ENCODE data around the gene MYH7.

The MYH7 gene

DNA sequence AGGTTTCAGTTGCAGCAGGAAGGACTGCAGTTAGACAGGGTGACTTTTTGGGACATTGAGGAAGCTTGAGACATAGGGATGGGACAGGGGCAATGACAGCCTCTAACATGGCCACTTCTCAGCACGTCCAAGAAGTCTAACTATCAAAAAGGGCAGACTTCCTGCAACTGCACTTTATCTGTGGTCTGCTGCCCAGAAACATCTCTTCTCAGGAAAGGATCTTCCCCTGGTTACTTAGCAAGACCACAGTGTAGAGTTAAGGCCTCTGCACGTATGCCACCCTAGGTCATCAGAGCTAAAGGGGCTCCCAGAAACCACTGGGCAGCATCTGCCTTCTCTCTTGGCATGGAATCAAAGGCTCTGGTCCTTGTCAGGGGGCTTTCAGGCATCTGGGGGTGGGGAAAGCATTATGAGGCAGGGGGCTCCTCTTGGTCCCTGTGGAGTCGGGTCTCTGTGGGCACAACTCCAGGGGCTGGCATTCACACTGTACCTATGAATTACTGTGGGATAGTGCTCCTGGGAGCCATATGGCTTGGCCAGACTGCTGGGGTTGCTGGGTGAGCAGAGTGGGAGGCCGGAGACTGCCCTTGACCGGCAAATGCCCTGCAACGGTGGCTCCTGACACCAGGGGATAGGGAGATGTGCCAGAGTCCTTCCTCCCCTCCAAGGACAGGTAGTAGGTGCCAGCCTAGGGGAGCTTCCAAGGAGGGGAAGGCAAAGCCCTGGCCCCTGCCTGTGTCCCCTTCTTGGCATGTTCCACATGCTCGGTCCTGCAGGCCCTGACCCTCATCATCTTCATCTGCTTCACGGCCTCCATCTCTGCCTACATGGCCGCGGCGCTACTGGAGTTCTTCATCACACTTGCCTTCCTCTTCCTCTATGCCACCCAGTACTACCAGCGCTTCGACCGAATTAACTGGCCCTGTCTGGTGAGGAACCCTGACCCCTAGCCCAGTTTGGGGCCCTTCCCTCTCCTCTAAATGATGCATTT, 57.6 kb downstream of the MYH7 start:
- H3K4me3 ChIP-seq (ENCODE audit: low read depth, low read length): no peak overlapping the region
- DNase-seq (ENCODE audit: low read depth): no peak
- TF ChIP-seq, protein P1, sequence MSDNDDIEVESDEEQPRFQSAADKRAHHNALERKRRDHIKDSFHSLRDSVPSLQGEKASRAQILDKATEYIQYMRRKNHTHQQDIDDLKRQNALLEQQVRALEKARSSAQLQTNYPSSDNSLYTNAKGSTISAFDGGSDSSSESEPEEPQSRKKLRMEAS (IDR thresholded peaks at IDR 0.05; ENCODE audit: low read depth, low read length): no peak
- TF ChIP-seq, protein P2, sequence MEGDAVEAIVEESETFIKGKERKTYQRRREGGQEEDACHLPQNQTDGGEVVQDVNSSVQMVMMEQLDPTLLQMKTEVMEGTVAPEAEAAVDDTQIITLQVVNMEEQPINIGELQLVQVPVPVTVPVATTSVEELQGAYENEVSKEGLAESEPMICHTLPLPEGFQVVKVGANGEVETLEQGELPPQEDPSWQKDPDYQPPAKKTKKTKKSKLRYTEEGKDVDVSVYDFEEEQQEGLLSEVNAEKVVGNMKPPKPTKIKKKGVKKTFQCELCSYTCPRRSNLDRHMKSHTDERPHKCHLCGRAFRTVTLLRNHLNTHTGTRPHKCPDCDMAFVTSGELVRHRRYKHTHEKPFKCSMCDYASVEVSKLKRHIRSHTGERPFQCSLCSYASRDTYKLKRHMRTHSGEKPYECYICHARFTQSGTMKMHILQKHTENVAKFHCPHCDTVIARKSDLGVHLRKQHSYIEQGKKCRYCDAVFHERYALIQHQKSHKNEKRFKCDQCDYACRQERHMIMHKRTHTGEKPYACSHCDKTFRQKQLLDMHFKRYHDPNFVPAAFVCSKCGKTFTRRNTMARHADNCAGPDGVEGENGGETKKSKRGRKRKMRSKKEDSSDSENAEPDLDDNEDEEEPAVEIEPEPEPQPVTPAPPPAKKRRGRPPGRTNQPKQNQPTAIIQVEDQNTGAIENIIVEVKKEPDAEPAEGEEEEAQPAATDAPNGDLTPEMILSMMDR (IDR thresholded peaks at IDR 0.05; ENCODE audit: low read depth, low read length): no peak
- TF ChIP-seq POLR2A (IDR thresholded peaks at IDR 0.05; ENCODE audit: extremely low read depth, insufficient read length) (no peak), MYC (IDR thresholded peaks at IDR 0.05; ENCODE audit: low read depth, low read length) (no peak)

DNA sequence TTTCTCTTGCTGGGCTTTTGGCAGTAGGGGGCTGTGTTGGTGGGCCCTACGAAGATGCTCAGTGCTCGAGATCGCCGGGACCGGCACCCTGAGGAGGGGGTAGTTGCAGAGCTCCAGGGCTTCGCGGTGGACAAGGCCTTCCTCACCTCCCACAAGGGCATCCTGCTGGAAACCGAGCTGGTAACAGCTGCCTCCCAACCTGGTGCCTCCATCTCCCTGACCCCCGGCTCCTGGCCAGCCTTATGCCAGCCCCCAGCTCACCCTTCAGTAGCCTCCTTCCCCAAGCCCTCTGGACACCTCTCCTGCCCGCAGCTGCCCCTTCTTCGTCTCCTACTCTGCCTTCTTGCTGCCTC, 58.3 kb downstream of the MYH7 start:
- no peak for DNase-seq (ENCODE audit: low read depth)
- no peak overlapping the region for H3K4me3 ChIP-seq (ENCODE audit: low read depth, low read length)
- TF ChIP-seq, protein P2 (IDR thresholded peaks at IDR 0.05; ENCODE audit: low read depth, low read length): no peak
- TF ChIP-seq POLR2A (IDR thresholded peaks at IDR 0.05; ENCODE audit: extremely low read depth, insufficient read length): no peak
- TF ChIP-seq, protein P1 (IDR thresholded peaks at IDR 0.05; ENCODE audit: low read depth, low read length): no peak
- TF ChIP-seq MYC (IDR thresholded peaks at IDR 0.05; ENCODE audit: low read depth, low read length): no peak

DNA sequence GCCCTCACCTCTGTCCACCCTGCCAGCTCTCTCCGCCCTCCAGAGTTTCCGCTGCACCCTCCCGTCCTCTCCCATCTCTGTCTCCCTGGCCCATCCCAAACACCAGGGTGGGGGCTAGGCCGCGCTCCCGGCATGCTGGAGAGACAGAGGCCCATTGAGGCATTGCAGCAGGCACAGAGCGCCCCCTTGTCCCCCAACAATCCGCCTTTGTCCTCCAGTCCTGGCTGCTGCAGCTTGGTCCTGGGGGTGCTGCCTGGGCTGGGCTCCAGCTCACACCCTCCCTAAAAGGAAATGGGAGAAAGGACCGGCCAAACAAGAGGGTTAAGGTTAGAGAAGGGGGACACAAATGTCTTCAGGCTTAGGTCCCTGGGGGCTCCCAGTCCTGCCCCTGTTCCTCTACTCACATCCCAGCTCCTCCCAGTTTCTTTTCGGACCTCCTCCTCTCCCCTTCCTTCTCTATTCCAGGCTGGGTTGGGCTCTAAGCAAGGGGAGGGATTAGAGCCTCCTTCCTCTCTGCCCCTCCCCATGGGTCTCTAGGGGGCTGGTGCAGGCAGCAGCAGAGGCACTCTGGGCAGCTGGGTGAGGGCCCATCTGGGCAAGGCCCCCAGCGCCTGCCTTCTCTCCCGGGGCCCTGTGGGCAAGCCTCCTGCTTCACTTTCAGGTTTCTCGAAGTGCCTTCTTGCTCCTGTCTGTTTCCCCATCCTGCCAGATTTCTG, 58.8 kb downstream of the MYH7 start, which contains the start of gene CMTM5:
CMTM5 (plus strand) TSS at position 565 of the 716 bp plus-strand sequence. CDS start 206 bp downstream, outside the sequence.
- peak; percentile 14 for DNase-seq (ENCODE audit: low read depth)
- no peak within 1 kb of the TSS for H3K4me3 ChIP-seq (ENCODE audit: low read depth, low read length)
- TF ChIP-seq, protein P2 (IDR thresholded peaks at IDR 0.05; ENCODE audit: low read depth, low read length): no peak
- TF ChIP-seq MYC (IDR thresholded peaks at IDR 0.05; ENCODE audit: low read depth, low read length) (no peak), POLR2A (IDR thresholded peaks at IDR 0.05; ENCODE audit: extremely low read depth, insufficient read length) (no peak)
- TF ChIP-seq, protein P1 (IDR thresholded peaks at IDR 0.05; ENCODE audit: low read depth, low read length): no peak

DNA sequence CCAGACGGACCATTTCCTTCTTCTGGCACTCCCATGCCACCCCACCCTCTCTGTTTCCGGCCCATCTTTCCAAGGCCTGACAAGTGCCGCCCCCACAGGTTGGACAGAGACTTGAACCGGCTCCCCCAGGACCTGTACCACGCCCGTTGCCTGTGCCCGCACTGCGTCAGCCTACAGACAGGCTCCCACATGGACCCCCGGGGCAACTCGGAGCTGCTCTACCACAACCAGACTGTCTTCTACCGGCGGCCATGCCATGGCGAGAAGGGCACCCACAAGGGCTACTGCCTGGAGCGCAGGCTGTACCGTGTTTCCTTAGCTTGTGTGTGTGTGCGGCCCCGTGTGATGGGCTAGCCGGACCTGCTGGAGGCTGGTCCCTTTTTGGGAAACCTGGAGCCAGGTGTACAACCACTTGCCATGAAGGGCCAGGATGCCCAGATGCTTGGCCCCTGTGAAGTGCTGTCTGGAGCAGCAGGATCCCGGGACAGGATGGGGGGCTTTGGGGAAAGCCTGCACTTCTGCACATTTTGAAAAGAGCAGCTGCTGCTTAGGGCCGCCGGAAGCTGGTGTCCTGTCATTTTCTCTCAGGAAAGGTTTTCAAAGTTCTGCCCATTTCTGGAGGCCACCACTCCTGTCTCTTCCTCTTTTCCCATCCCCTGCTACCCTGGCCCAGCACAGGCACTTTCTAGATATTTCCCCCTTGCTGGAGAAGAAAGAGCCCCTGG, 59.8 kb downstream of the MYH7 start:
- TF ChIP-seq, protein P2 (IDR thresholded peaks at IDR 0.05; ENCODE audit: low read depth, low read length): no peak
- TF ChIP-seq POLR2A (IDR thresholded peaks at IDR 0.05; ENCODE audit: extremely low read depth, insufficient read length): no peak
- no peak for TF ChIP-seq MYC (IDR thresholded peaks at IDR 0.05; ENCODE audit: low read depth, low read length)
- TF ChIP-seq, protein P1 (IDR thresholded peaks at IDR 0.05; ENCODE audit: low read depth, low read length): no peak
- H3K4me3 ChIP-seq (ENCODE audit: low read depth, low read length): no peak overlapping the region
- no peak for DNase-seq (ENCODE audit: low read depth)

DNA sequence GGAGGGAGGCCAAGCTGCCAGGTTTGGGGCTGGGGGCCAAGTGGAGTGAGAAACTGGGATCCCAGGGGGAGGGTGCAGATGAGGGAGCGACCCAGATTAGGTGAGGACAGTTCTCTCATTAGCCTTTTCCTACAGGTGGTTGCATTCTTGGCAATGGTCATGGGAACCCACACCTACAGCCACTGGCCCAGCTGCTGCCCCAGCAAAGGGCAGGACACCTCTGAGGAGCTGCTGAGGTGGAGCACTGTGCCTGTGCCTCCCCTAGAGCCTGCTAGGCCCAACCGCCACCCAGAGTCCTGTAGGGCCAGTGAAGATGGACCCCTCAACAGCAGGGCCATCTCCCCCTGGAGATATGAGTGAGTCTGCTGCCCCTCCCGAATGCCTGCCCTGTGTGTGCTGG, 62.4 kb downstream of the MYH7 start:
- no peak overlapping the region for H3K4me3 ChIP-seq (ENCODE audit: low read depth, low read length)
- TF ChIP-seq, protein P1 (IDR thresholded peaks at IDR 0.05; ENCODE audit: low read depth, low read length): no peak
- TF ChIP-seq, protein P2 (IDR thresholded peaks at IDR 0.05; ENCODE audit: low read depth, low read length): no peak
- no peak for TF ChIP-seq POLR2A (IDR thresholded peaks at IDR 0.05; ENCODE audit: extremely low read depth, insufficient read length)
- no peak for DNase-seq (ENCODE audit: low read depth)

Data from NB4 (cell line).